HG03095 (cell line): Measurements from ENCODE around the gene CERK.

Experiments used
- ATAC-seq: cut with Tn5 transposase; IDR thresholded peaks from one replicate; pipeline ENCODE4 v1.9.1; 2021; ENCODE audit warnings: moderate library complexity; ENCODE audit not compliant: unreplicated experiment

Gene CERK

DNA sequence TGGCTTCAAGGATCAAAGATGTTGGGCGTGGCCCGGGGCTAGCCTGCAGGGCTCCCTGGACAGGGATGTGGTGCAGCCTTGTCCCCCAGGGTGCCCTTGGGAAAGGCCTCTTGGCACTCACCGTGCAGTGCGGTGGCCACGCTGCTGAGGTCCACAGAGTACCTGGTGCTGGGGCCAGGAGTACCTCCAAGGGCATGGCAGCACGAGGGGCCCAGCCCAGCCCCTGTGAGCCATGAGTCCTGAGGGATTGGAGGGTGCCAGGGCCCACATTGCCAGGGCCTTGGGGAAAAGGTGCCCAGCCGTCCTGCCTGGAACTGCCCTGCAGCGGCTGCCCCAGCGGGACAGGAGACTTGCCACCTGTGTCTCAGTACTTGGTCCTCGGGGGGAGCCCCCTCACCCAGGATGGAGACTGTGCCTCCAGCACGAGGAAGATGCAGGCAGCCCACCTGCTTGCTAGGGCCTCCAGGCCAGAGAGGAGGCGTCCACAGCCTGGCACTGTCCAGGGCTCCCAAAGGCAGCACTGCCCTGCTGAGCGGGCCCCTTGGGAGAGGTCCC is 73.7 kb downstream of the CERK start:
- ATAC-seq: no peak

DNA sequence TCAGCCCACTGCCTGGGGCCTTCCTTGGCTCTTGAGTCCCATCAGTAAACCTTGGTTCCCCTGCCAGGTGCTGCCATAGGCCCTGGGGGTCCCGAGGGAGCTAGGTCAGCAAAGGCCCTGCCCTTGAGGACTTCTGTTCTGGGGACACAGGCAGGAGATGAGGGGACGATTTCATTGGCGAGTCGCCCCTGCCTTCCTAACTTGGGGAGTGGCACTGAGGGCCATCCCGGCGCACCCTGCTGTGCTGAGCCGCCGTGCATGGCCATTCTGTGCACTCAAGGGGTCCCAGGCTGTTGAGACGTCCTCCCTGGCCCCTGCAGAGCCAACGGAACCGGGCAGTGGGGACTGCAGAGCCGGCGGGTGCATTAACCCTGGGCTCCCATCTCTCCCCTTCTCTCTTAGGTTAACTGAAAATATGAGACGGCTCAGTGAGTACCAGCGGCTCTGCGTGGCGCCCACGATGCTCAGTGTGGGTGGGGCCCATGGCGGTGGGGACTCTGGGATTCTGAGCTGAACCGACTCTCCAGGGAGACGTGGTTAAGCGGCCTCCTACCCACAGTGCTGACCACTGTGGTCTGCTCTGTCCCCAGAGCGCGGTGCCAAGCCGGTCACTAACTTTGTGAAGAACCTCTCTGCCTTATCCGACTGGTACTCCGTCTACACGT is 74.5 kb downstream of the CERK start:
- ATAC-seq: no peak

DNA sequence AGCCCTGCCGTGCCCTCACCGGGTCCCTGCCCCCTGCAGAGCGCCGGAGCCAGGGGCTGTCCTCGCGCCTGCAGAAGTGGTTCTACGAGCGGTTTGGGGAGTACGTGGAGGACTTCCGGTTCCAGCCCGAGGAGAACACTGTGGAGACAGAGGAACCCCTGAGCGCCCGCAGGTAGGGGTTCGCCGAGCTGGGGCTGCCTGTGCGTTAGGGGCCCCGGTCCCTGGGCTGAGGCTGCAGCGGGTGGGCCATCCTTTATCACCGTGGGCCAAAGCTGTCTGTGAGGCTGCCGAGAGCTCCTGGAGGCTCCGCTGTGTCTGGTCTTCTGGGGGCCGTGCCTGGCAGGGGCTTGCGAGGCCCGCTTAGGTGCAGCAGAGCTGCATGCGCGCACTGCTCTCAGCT is 75.1 kb downstream of the CERK start:
- ATAC-seq: no peak

- ATAC-seq: no peak
Measured at GRCh38 chr22:46662226-46662625, 75.8 kb downstream of the CERK start.

DNA sequence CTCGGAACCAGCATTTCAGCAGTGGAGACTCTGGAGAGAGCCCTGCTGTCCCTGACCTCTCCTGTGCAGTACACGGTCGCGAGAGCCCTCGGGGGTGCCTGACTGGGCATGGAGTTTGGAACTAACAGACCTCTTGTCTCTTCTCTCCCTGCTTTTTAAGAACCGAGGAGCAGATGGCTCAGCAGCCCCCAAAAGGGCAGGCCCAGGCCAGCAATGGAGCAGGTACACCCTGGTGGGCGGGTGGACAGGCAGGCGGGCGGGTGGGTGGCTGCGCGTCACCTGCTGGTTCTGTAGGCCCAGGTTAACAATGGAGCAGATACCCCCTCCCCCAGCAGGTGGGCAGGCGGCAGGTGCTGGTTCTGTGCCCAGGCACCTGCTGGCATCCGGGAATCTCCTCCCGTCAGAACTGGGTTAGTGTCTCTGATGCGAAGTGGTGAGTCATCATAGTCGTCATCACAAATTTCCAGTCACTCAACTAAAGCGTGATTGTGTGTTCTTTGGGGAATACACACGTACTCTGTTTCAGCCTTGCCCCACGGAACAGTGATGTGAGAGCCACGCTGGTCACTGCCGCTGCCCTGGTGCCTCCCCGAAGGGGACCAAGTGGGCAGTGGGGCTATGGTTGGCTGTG is 76.7 kb downstream of the CERK start:
- ATAC-seq: no peak

DNA sequence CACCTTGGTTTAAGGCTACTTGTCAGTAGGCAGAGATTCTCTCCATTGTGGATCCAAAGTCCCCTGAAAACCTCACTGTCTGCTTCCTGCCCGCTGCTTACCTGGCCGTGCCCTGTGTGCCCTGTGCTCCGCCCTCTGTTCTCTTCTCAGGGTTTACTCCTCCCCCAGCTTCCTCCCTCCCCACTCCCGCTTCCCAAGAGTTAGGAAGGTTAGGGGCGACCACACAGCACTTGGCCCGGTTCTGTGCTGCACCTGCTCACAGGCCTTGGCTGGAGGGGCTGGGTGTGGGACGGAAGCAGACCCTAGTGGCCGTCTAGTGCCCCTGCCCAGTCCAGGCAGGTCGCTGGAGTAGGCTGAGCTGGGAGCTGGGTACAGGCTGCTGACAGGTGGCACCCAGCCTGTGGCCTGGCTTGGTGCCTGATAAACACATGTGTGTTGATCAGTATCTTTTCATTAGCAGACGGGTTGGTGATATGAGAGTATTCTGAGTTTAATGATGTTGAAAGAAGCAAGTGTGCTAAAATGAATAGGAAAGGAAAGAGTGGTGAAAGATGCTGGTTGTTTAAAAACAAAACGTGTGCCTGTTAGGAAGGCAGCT is 77.3 kb downstream of the CERK start:
- ATAC-seq: no peak

GRCh38 chr22:46659791-46660186 is 78.3 kb downstream of the CERK start:
- ATAC-seq: no peak

- ATAC-seq: no peak
Measured at GRCh38 chr22:46659059-46659790, 78.8 kb downstream of the CERK start.

DNA sequence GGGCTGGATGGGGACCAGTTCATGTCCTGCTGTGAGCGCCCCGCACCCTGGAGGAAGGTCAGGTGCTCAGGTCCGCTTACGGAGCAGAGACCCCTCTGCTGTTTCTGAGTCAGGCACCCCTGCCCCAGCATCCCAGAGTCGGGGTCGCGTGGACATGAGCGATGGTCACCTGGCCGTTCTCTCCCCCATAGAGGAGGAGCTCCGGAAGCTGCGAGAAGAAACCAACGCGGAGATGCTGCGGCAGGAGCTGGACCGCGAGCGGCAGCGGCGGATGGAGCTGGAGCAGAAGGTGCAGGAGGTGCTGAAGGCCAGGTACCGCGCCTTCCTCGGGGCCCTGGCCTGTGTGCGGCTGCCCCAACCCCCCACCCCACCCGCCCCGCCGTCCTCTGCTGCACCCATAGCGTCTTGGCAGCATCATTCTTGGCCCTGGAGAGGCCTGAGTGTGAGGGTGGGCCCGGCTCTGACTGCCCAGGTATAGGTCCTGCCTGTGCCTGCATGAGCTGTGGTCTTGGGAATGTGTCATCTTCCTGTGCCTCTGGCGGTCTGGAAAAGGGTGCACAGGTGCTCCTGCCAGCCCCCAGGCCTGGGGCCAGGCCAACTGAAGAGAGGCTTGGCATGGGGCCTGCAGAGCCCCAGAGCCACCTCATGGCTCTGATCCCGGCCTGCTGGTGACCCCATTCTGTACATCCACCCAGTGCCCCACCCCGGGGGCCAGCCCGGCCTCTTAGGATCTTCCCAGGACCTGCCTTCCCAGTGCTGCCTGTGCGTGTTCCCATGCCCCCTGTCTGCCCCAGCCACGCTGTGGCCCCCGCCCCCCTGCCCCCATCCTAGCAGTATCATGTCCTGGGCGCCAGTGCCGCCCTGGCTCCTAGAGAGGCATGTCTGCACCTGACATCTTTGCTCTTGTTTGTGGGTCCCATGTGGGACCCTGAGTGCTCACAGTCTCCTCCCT is 79.8 kb downstream of the CERK start:
- ATAC-seq: no peak

DNA sequence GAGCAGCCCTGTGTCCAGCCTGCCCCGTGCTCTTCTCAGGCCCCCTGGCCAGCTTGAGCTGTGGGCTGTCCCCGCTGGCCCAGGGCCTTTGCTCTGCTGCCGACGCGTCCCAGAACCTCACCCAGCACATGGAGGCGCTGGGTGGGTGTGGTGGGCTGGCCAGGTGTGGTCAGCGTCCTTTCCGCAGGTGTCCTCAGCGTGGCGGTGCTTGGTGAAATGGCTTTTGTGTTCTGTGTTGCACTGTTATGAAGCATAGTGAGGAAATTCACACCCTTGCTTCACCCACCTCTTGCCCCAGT is 80.4 kb downstream of the CERK start:
- ATAC-seq: no peak

- ATAC-seq: no peak
Measured at GRCh38 chr22:46656856-46657654, 81.0 kb downstream of the CERK start.

DNA sequence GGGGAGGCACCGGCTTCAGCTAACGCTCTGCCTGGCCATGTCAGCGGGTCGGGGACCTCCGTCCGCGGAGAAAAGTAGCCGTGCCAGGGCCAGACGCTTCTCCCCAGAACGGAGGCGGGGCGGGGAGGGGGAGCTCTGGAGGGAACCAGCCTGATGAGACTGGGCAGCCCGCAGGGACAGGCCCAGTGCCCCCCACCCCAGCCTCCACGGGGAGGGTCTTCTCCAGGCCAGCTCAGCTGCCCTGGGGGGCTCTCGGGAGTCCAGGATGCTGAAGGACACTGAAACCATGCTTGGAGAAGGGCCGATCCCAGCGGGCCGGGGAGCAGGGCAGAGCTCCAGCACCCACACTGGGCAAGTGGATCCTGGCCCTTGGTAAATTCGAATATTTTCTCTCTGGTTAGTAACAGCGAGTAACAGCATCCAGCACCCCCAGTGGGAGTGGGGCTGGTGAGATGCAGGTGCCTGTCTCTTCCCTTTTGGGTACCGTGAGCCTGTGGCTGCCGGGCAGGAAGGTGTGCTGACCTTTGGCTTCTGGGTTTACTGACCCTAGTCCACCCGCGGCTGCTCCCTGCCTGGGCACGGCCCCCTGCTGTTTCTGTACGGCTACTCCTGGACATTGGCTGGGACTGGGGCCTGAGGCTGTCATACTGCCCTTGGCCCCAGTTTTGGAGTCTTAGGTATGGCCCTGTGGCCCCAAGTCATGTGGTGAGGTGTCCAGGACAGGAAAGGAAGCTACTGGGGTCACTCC is 82.0 kb downstream of the CERK start:
- no peak for ATAC-seq

DNA sequence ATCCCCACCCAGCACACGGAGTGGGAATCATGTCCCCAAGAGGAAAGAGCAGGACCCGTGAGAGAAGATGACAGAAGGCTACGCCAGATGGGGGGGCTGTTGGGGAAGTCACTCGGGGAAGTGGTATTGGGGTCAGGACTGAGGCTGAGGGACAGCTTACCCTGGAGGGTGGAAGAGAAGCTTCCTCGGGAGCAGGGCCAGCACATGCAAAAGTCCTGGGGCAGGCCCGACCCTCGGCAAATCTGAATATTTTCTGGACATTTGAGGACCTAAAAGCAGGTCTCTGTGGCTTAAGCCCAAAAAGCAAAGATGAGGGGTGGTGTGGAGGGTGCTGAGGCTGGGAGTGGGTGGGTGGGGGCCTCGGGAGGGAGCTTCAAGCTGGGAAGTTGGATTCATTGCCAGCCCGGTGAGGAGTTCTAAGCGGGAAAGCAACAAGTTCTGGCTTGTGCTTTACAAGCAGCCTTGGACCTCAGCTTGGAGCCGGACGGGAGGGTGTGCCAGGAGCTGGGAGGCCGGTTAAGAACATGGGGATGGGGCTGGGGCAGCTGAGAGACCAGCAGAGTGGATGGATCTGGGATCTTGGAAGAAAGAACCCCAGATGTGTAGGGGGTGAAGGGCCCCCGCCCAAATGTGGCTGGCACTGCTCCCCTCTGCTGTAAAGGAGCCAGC is 83.0 kb downstream of the CERK start:
- no peak for ATAC-seq

DNA sequence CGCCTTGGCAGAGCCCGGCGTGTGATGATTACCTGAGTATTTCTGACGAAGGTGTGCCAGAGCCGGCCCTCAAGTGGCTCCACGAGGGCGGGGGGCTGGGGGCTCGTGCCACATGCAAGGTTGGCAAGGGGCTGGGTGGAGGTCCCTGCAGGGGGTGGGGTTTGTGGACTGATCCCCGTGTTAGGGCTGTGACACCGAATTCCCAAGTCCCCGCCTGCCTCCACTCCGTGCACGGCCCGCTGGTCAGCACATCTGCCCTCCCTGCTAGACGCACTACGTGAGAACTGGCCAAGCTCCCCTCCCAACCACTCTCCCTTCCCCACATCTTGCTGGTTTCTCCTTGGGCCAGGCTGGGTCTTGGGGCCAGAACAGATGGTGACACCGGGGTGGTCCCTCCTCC is 83.6 kb downstream of the CERK start:
- no peak for ATAC-seq

DNA sequence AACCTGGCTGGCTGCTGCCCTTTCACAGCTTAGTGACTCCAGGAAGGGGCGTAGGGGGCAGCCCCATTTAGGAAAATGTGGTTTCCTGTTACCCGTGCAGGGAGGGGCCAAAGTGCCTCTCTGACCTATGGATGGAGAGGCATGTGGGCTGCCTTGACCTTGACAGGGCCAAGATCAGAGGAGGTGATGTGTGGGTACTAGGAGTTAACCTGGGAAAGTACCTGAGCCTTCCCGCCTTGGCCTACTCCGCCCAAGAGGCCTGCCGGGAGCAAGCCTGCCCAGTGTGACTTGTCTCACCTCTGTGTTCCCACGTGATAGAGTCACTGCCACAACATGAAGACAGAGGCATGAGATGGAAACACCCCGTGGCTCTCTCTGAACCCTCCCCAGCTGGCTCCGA is 84.5 kb downstream of the CERK start:
- ATAC-seq: no peak

GRCh38 chr22:46652847-46653331 is 85.2 kb downstream of the CERK start:
- ATAC-seq: no peak

DNA sequence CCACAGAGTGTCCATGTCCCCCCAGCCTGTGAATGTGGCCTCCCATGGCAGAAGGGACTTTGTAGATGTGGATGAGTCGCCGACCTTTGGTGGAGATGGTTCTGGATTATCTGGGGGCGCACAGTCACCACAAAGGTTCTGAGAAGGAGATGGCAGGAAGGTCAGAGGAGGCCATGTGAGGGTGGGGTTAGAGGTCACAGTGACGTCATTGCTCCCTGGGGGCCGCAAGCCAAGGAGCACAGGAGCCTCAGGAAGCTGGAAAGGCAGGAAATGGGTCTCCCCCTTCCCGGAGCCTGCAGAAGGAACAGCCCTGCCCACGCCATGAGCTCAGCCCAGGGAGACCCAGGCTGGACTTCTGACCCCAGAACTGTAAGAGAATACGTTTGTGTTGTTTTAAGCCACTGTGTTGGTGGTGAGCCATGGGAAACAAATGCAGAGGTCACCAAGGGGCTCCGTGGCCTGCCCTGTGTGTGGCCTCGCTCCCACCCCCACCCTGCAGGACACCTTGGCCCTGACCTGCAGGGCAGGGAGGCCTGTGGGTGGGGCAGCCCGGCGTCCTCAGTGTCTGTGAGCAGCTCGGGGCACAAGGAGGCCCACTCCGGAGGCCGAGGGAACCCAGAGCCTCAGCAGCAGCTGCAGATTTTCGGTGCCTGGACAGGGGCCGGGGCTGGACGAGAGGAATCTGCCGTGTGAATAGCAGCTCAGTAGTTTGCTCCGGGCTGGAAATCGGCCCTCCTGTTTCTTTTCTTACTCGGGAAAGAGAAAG is 85.8 kb downstream of the CERK start:
- no peak for ATAC-seq

DNA sequence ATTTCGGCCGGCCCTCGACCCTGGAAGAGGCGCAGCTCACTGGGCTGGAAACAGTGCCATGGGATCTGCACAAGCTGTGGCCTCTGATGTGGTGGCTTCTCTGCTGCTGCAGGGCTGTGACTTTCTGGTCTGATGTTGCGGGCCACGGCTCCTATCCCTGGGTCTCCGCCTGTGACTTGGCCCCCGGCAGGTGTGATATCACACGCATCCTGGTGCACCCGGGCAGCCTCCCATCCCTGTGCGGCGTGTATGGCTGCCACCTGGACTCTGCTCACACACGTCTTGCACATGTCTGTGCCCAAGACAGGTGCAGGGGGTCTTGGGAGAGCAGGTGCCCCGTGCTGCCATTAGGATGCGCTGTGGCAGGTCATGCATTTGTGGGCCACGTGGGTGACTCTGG is 86.7 kb downstream of the CERK start:
- ATAC-seq: no peak
